GM23338 (cell line): ENCODE results near the gene PJA2.

ENCODE experiments used
- CREB1 ChIP-seq: fragments of 250-450 bp; sonication (Bioruptor Pico); IDR thresholded peaks from 2 replicates; pipeline ENCODE4 v1.5.0; 2020; ENCODE audit warnings: low read depth, mild to moderate bottlenecking, moderate library complexity
- EZH2 ChIP-seq: fragments of 200-600 bp; sonication (generic); IDR thresholded peaks from one replicate; pipeline ENCODE4 v1.8.0; 2017; ENCODE audit warnings: antibody characterized with exemption, mild to moderate bottlenecking, low read depth; ENCODE audit not compliant: unreplicated experiment
- EZH2phosphoT487 ChIP-seq: fragments of 200-600 bp; sonication (generic); IDR thresholded peaks from one replicate; pipeline ENCODE4 v1.8.1; 2018; ENCODE audit warnings: antibody characterized with exemption; ENCODE audit not compliant: unreplicated experiment
- JUNB ChIP-seq: IDR thresholded peaks from one replicate; pipeline ENCODE4 v1.6.1; 2016; ENCODE audit warnings: antibody characterized with exemption; ENCODE audit not compliant: unreplicated experiment
- NANOG ChIP-seq: IDR thresholded peaks from 2 replicates; pipeline ENCODE4 v1.6.1; 2016; ENCODE audit warnings: antibody characterized with exemption, borderline replicate concordance
- POLR2AphosphoS5 ChIP-seq: IDR thresholded peaks from 2 replicates; pipeline ENCODE4 v1.6.1; 2016; ENCODE audit warnings: antibody characterized with exemption, low read depth
- STAT1 ChIP-seq: IDR thresholded peaks from one replicate; pipeline ENCODE4 v1.6.1; 2016; ENCODE audit warnings: antibody characterized with exemption; ENCODE audit not compliant: unreplicated experiment
- ZNF331 ChIP-seq: fragments of 250-450 bp; sonication (Bioruptor Pico); IDR thresholded peaks from 2 replicates; pipeline ENCODE4 v1.5.0; 2020; ENCODE audit warnings: low read depth, mild to moderate bottlenecking, moderate library complexity
- TF ChIP-seq, protein P1 (sequence below), 2 experiments: fragments of 200-600 bp in 1 of 2; sonication (generic) in 1 of 2; conservative IDR thresholded peaks; 2 replicates each; pipeline versions ENCODE4 v1.5.1 to v1.6.1; 2016 to 2017; ENCODE audit warnings: antibody characterized with exemption in 2 of 2, low read depth in 2 of 2, mild to moderate bottlenecking in 2 of 2, moderate library complexity in 1 of 2
- TF ChIP-seq, protein P2 (sequence below): IDR thresholded peaks from one replicate; pipeline ENCODE4 v1.6.1; 2018; ENCODE audit warnings: antibody characterized with exemption; ENCODE audit not compliant: unreplicated experiment
- TF ChIP-seq, protein P3 (sequence below): IDR thresholded peaks from 2 replicates; pipeline ENCODE4 v1.6.1; 2016; ENCODE audit warnings: antibody characterized with exemption

DNA sequence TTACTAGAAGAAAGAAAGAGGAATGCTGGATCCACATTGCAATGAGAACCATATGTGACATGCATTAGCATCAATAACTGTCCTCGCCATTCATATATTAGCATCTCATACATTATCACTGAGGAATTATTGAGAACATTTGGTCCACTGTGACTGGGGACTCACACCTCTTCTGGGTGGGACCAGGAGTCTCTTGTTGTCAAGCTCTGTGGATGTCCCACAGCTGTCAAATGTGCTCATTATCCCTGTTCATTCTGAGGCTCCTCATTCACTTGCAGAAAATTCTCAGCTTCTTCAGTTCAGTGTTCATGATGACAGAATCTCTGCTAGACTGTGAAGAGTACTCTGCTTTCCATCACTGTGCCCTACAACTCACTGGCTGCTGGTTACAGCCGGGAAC lies 109.4 kb downstream of the PJA2 start:
- TF ChIP-seq, protein P1, sequence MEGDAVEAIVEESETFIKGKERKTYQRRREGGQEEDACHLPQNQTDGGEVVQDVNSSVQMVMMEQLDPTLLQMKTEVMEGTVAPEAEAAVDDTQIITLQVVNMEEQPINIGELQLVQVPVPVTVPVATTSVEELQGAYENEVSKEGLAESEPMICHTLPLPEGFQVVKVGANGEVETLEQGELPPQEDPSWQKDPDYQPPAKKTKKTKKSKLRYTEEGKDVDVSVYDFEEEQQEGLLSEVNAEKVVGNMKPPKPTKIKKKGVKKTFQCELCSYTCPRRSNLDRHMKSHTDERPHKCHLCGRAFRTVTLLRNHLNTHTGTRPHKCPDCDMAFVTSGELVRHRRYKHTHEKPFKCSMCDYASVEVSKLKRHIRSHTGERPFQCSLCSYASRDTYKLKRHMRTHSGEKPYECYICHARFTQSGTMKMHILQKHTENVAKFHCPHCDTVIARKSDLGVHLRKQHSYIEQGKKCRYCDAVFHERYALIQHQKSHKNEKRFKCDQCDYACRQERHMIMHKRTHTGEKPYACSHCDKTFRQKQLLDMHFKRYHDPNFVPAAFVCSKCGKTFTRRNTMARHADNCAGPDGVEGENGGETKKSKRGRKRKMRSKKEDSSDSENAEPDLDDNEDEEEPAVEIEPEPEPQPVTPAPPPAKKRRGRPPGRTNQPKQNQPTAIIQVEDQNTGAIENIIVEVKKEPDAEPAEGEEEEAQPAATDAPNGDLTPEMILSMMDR (conservative IDR thresholded peaks at IDR 0.05; ENCODE audit: low read depth in 2 of 2): no peak
- no peak for TF ChIP-seq POLR2AphosphoS5
- no peak for TF ChIP-seq CREB1 (CRISPR knock-in tag)
- no peak for TF ChIP-seq JUNB
- no peak for TF ChIP-seq EZH2
- no peak for TF ChIP-seq EZH2phosphoT487
- no peak for TF ChIP-seq STAT1
- TF ChIP-seq, protein P2, sequence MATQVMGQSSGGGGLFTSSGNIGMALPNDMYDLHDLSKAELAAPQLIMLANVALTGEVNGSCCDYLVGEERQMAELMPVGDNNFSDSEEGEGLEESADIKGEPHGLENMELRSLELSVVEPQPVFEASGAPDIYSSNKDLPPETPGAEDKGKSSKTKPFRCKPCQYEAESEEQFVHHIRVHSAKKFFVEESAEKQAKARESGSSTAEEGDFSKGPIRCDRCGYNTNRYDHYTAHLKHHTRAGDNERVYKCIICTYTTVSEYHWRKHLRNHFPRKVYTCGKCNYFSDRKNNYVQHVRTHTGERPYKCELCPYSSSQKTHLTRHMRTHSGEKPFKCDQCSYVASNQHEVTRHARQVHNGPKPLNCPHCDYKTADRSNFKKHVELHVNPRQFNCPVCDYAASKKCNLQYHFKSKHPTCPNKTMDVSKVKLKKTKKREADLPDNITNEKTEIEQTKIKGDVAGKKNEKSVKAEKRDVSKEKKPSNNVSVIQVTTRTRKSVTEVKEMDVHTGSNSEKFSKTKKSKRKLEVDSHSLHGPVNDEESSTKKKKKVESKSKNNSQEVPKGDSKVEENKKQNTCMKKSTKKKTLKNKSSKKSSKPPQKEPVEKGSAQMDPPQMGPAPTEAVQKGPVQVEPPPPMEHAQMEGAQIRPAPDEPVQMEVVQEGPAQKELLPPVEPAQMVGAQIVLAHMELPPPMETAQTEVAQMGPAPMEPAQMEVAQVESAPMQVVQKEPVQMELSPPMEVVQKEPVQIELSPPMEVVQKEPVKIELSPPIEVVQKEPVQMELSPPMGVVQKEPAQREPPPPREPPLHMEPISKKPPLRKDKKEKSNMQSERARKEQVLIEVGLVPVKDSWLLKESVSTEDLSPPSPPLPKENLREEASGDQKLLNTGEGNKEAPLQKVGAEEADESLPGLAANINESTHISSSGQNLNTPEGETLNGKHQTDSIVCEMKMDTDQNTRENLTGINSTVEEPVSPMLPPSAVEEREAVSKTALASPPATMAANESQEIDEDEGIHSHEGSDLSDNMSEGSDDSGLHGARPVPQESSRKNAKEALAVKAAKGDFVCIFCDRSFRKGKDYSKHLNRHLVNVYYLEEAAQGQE: no peak
- no peak for TF ChIP-seq ZNF331
- TF ChIP-seq NANOG: no peak
- TF ChIP-seq, protein P3, sequence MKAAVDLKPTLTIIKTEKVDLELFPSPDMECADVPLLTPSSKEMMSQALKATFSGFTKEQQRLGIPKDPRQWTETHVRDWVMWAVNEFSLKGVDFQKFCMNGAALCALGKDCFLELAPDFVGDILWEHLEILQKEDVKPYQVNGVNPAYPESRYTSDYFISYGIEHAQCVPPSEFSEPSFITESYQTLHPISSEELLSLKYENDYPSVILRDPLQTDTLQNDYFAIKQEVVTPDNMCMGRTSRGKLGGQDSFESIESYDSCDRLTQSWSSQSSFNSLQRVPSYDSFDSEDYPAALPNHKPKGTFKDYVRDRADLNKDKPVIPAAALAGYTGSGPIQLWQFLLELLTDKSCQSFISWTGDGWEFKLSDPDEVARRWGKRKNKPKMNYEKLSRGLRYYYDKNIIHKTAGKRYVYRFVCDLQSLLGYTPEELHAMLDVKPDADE: no peak
